KMS-11 (cell line): ENCODE data around the gene ADAR.

ENCODE experiments used
- H2AFZ ChIP-seq: fragments of 200-600 bp; sonication (generic); 2 replicates; pipeline ENCODE4 v1.6.1; 2016; ENCODE audit warnings: antibody characterized with exemption, mixed run types, low read depth
- H3K27ac ChIP-seq: fragments of 200-600 bp; sonication (generic); 2 replicates; pipeline ENCODE4 v1.6.1; 2016; ENCODE audit warnings: mild to moderate bottlenecking, mixed run types
- H3K27me3 ChIP-seq: fragments of 200-600 bp; sonication (generic); 2 replicates; pipeline ENCODE4 v1.6.1; 2017; ENCODE audit warnings: mild to moderate bottlenecking, low read depth, mixed run types, moderate library complexity; ENCODE audit not compliant: insufficient read depth
- H3K36me3 ChIP-seq: fragments of 200-600 bp; sonication (generic); 2 replicates; pipeline ENCODE4 v1.6.1; 2017; ENCODE audit warnings: mild to moderate bottlenecking, mixed run types; ENCODE audit not compliant: insufficient read depth
- H3K4me1 ChIP-seq: fragments of 200-600 bp; sonication (generic); 2 replicates; pipeline ENCODE4 v1.6.1; 2016; ENCODE audit warnings: mild to moderate bottlenecking, low read depth, mixed run types; ENCODE audit not compliant: poor library complexity, severe bottlenecking
- H3K4me2 ChIP-seq: fragments of 200-600 bp; sonication (generic); 2 replicates; pipeline ENCODE4 v1.7.0; 2016; ENCODE audit warnings: mild to moderate bottlenecking, mixed run types
- H3K4me3 ChIP-seq: fragments of 200-600 bp; sonication (generic); IDR thresholded peaks from 2 replicates; pipeline ENCODE4 v1.6.1; 2017; ENCODE audit warnings: low read depth, low read length, mixed read lengths; ENCODE audit not compliant: insufficient read depth
- H3K79me2 ChIP-seq: fragments of 200-600 bp; sonication (generic); 2 replicates; pipeline ENCODE4 v1.6.1; 2016; ENCODE audit warnings: low read depth, mixed run types; ENCODE audit not compliant: insufficient read depth
- H3K9ac ChIP-seq: fragments of 200-600 bp; sonication (generic); 2 replicates; pipeline ENCODE4 v1.6.1; 2016; ENCODE audit warnings: mild to moderate bottlenecking, mixed run types
- H4K20me1 ChIP-seq: fragments of 200-600 bp; sonication (generic); 2 replicates; pipeline ENCODE4 v1.6.1; 2016; ENCODE audit warnings: mild to moderate bottlenecking, mixed run types; ENCODE audit not compliant: insufficient read depth
- TF ChIP-seq, protein P1 (sequence below): fragments of 200-600 bp; sonication (generic); conservative IDR thresholded peaks from 2 replicates; pipeline ENCODE4 v1.6.1; 2017; ENCODE audit warnings: low read depth, mild to moderate bottlenecking, antibody characterized with exemption, low read length, moderate library complexity, mixed read lengths

Gene ADAR

DNA sequence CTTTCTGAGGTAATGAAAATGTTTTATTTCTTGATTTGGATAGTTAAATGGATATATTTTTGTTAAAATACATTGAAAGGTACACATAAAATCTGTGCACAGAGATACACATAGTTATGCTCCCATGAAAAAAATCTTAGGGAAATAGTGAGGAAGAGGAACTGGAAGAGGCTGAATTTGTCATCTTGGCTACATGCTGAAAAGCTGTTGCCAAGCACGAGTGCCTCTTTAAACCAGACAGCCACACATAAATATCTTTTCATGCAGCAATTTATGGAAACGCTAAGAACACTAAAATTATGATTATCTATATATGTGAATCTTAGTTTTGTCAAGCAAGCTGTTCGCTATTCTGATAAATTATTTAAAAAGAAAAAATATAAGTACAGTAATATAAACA, 12.8 kb upstream of the ADAR start:
- Histone ChIP-seq H3K27ac (no peak overlapping the region), H4K20me1 (peaks cover 37% of the 10 kb centered on the region), H3K4me2 (no peak overlapping the region), H3K36me3 (no peaks in the 10 kb centered on the region; the same call in 1 of the 2 replicates), H3K27me3 (no peaks in the 10 kb centered on the region), H3K79me2 (peaks cover 97% of the 10 kb centered on the region), H3K9ac (no peak overlapping the region), H3K4me3 (no peak overlapping the region), H3K4me1 (peaks cover 71% of the 10 kb centered on the region), H2AFZ (no peak overlapping the region)
- TF ChIP-seq, protein P1, sequence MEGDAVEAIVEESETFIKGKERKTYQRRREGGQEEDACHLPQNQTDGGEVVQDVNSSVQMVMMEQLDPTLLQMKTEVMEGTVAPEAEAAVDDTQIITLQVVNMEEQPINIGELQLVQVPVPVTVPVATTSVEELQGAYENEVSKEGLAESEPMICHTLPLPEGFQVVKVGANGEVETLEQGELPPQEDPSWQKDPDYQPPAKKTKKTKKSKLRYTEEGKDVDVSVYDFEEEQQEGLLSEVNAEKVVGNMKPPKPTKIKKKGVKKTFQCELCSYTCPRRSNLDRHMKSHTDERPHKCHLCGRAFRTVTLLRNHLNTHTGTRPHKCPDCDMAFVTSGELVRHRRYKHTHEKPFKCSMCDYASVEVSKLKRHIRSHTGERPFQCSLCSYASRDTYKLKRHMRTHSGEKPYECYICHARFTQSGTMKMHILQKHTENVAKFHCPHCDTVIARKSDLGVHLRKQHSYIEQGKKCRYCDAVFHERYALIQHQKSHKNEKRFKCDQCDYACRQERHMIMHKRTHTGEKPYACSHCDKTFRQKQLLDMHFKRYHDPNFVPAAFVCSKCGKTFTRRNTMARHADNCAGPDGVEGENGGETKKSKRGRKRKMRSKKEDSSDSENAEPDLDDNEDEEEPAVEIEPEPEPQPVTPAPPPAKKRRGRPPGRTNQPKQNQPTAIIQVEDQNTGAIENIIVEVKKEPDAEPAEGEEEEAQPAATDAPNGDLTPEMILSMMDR, result no peak

DNA sequence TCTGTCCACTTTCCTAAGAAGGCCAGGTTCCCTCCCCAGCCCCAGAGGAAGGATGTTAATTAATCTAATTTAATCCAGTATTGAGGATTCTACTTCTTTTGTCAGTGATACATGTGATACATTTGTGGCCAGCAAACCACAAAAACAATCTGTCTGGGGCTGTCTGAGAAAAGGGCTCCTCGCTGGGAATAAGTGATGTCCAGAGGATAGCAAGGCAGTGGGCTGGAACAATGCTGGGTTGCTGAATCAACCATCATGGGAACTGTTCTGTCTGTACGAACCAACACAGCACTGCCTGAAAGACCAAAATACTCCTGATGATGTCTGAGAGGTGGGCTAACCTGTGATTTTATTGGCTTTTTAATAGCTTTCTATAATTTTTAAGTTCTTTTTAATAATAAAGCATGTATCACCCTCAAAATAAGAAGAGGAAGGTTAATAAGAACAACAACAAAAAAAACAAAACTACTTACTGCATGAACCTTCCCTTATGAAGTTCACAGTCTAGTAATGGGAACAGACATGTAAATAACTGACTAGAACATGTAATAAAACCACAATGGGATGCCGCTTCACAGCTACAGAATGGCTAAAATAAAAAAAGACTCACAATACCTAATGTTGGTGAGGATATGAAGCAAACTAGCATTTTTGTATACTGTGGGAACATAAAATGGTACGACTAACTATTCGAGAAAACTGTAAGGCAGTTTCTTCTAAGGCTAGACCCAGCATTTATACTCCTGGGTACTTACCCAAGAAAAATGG, 11.4 kb upstream of the ADAR start:
- Histone ChIP-seq H3K4me3 (no peak overlapping the region), H3K4me2 (no peak overlapping the region), H3K79me2 (peaks cover 97% of the 10 kb centered on the region), H3K27ac (no peak overlapping the region), H3K9ac (no peak overlapping the region), H3K36me3 (no peaks in the 10 kb centered on the region; the same call in 1 of the 2 replicates), H3K4me1 (peaks cover 61% of the 10 kb centered on the region), H4K20me1 (peaks cover 43% of the 10 kb centered on the region), H2AFZ (no peak overlapping the region), H3K27me3 (no peaks in the 10 kb centered on the region)
- TF ChIP-seq, protein P1, result no peak

DNA sequence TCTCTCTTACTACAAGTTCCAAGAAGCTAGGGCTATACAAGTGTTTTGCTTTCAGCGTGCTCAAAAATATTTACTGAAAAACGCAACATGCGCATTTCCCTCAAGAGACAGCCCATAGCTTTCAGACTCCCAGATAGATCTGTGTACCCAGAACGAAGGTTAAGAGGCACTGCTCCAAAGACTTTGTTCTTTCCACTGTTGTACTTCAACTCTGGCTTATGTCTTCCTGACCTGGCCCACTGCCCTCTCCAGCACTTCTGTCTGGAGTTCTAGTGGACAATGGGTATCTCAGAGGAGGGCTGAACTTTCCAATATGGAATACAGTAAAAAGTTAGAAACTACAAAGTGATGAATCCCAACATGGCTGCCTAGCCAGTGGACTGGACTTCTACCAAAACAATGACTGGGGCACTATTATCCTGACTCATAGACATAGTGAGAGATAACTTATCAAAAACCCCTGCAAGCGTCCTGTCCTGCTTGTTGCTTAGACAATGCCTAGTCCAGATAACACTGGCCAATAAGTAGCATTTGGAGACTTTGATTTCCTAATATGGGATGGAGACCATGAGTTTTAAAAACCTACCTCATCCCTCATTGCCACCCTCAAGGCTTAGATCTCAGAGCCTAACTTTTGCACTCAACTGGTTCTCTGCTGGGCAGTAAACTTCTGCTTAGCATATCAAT, 8.8 kb upstream of the ADAR start:
- peaks cover 27% of the 10 kb centered on the region; the same call in 1 of the 2 replicates for H4K20me1 ChIP-seq
- no peak overlapping the region for H3K9ac ChIP-seq
- no peak overlapping the region for H3K27ac ChIP-seq
- H3K4me2 ChIP-seq, result no peak overlapping the region
- H3K4me3 ChIP-seq, result no peak overlapping the region
- no peaks in the 10 kb centered on the region for H3K27me3 ChIP-seq
- H2AFZ ChIP-seq, result no peak overlapping the region
- H3K36me3 ChIP-seq, result no peaks in the 10 kb centered on the region
- peaks cover 95% of the 10 kb centered on the region for H3K79me2 ChIP-seq
- TF ChIP-seq, protein P1, result no peak
- H3K4me1 ChIP-seq, result peaks cover 57% of the 10 kb centered on the region

DNA sequence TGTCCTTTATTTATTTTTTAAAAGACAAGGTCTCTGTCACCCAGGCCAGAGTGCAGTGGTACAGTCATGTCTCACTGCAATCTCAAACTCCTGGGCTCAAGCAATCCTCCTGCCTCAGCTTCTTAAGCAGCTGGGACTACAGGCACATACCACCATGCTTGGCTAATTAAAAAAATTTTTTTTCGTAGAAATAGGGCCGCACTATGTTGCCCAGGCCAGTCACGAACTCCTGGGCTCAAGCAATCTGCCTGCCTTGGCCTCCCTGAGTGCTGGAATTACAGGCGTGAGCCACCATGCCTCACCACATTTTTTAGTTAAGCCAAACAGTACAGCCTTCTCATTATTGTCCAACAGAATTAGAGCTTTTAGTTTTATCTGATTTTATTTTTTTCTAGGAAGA, 7.4 kb upstream of the ADAR start:
- Histone ChIP-seq H3K36me3 (no peaks in the 10 kb centered on the region), H4K20me1 (peaks cover 24% of the 10 kb centered on the region; the same call in 1 of the 2 replicates), H3K4me3 (no peak overlapping the region), H3K4me2 (no peak overlapping the region), H3K4me1 (peaks cover 56% of the 10 kb centered on the region), H3K9ac (no peak overlapping the region), H3K27me3 (no peaks in the 10 kb centered on the region), H3K27ac (no peak overlapping the region), H2AFZ (no peak overlapping the region), H3K79me2 (peaks cover 95% of the 10 kb centered on the region)
- TF ChIP-seq, protein P1, result 0 out of 2 replicates have a peak, but pooled peaks have one; percentile 10
